HEK293 (cell line): Measurements from ENCODE around the gene C5orf46.
"Not testable (repeated sequence)": the region's sequence is repeated elsewhere in the genome, so short reads cannot be mapped to it uniquely, and the experiment has no call there.

Experiments
- SETDB1 ChIP-seq: IDR thresholded peaks from one replicate; pipeline ENCODE4 v1.6.1; 2017; ENCODE audit warnings: mild to moderate bottlenecking, low read length, moderate library complexity, mixed read lengths; ENCODE audit not compliant: insufficient read length
- TCF7L2 ChIP-seq: IDR thresholded peaks from 2 replicates; pipeline ENCODE4 v1.6.1; 2011; ENCODE audit warnings: low read depth, mild to moderate bottlenecking, inconsistent platforms, low read length, moderate library complexity, borderline replicate concordance
- YY1 ChIP-seq: fragments of 450-650 bp; formaldehyde crosslinking; IDR thresholded peaks from 2 replicates; pipeline ENCODE4 v1.5.1; 2018; ENCODE audit warnings: missing biosample characterization, missing genetic modification characterization
- ZNF362 ChIP-seq: fragments of 450-650 bp; formaldehyde crosslinking; IDR thresholded peaks from 2 replicates; pipeline ENCODE4 v1.5.1; 2016; ENCODE audit warnings: missing biosample characterization, missing genetic modification characterization
- ZNF544 ChIP-seq: fragments of 450-650 bp; formaldehyde crosslinking; IDR thresholded peaks from 2 replicates; pipeline ENCODE4 v1.5.0; 2017; ENCODE audit warnings: missing biosample characterization, missing genetic modification characterization
- ZNF629 ChIP-seq: fragments of 450-650 bp; formaldehyde crosslinking; IDR thresholded peaks from 2 replicates; pipeline ENCODE4 v1.5.1; 2017; ENCODE audit warnings: missing biosample characterization, missing genetic modification characterization

DNA sequence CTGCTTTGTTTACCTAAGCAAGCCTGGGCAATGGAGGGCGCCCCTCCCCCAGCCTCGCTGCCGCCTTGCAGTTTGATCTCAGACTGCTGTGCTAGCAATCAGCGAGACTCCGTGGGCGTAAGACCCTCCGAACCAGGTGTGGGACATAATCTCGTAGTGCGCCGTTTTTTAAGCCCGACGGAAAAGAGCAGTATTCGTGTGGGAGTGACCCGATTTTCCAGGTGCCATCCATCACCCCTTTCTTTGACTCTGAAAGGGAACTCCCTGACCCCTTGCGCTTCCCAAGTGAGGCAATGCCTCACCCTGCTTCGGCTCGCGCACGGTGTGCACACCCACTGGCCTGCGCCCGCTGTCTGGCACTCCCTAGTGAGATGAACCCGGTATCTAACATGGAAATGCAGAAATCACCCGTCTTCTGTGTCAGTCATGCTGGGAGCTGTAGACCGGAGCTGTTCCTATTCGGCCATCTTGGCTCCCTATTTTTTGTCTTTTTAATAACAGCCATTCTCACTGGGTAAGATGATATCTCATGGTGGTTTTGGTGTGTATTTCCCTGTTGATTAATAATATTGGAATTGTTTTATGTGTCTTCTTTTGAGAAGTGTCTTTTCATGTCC lies 40.4 kb upstream of the C5orf46 start:
- TF ChIP-seq ZNF629 (tag by site-specific recombination); SETDB1; ZNF362; TCF7L2; ZNF544: not testable (repeated sequence)
- peak; percentile 48; the same call in 1 of the 2 replicates for TF ChIP-seq YY1 (tag by site-specific recombination)
